Measurements from ENCODE around the gene TRMT1L.

DNA sequence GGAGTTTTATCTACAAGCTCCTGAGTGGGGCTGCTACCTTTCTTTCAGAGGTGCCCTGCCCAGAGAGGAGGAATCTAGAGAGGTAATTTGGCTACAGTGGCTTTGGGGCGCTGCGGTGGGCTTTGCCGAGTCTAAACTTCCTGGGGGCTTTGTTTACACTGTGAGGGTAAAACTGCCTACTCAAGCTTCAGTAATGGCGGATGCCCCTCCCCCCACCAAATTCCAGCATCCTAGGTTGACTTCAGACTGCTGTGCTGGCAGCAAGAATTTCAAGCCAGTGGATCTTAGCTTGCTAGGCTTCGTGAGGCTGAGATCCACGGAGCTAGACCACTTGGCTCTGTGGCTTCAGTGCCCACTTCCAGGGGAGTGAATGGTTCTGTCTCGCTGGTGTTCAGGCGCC is 44.1 kb upstream of the TRMT1L start:
- TF ChIP-seq, protein P1, sequence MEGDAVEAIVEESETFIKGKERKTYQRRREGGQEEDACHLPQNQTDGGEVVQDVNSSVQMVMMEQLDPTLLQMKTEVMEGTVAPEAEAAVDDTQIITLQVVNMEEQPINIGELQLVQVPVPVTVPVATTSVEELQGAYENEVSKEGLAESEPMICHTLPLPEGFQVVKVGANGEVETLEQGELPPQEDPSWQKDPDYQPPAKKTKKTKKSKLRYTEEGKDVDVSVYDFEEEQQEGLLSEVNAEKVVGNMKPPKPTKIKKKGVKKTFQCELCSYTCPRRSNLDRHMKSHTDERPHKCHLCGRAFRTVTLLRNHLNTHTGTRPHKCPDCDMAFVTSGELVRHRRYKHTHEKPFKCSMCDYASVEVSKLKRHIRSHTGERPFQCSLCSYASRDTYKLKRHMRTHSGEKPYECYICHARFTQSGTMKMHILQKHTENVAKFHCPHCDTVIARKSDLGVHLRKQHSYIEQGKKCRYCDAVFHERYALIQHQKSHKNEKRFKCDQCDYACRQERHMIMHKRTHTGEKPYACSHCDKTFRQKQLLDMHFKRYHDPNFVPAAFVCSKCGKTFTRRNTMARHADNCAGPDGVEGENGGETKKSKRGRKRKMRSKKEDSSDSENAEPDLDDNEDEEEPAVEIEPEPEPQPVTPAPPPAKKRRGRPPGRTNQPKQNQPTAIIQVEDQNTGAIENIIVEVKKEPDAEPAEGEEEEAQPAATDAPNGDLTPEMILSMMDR (IDR thresholded peaks at IDR 0.05 in 8 of 11, conservative IDR thresholded peaks at IDR 0.05 in 3 of 11), result no peak
- no peak for TF ChIP-seq POLR2AphosphoS5 (IDR thresholded peaks at IDR 0.05)

All from spleen (tissue), 7 donors.